ENCODE results near the gene STRAP.

Gene STRAP

GRCh38 chr12:15839041-15839440, 43.1 kb upstream of the STRAP start:
- no peaks in the 10 kb centered on the region for H3K79me2 ChIP-seq (ENCODE audit: insufficient read depth, low read length)
- no peaks in the 10 kb centered on the region for H3K36me3 ChIP-seq (ENCODE audit: insufficient read depth, low read length)
- TF ChIP-seq EZH2 (IDR thresholded peaks at IDR 0.05; ENCODE audit: borderline replicate concordance, low read depth, low read length, severe bottlenecking) = no peak
- TF ChIP-seq, protein P1, sequence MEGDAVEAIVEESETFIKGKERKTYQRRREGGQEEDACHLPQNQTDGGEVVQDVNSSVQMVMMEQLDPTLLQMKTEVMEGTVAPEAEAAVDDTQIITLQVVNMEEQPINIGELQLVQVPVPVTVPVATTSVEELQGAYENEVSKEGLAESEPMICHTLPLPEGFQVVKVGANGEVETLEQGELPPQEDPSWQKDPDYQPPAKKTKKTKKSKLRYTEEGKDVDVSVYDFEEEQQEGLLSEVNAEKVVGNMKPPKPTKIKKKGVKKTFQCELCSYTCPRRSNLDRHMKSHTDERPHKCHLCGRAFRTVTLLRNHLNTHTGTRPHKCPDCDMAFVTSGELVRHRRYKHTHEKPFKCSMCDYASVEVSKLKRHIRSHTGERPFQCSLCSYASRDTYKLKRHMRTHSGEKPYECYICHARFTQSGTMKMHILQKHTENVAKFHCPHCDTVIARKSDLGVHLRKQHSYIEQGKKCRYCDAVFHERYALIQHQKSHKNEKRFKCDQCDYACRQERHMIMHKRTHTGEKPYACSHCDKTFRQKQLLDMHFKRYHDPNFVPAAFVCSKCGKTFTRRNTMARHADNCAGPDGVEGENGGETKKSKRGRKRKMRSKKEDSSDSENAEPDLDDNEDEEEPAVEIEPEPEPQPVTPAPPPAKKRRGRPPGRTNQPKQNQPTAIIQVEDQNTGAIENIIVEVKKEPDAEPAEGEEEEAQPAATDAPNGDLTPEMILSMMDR (IDR thresholded peaks at IDR 0.05; ENCODE audit: borderline replicate concordance, extremely low read depth, low read length, poor library complexity, severe bottlenecking) = no peak
- no peaks in the 10 kb centered on the region for H4K20me1 ChIP-seq (ENCODE audit: insufficient read depth, low read length)
- H3K9me3 ChIP-seq (ENCODE audit: insufficient read depth, low read length, severe bottlenecking) = no peaks in the 10 kb centered on the region
- DNase-seq (no peak), ATAC-seq (ENCODE audit: insufficient read depth, low read depth) (no peak)
- H3K4me2 ChIP-seq (ENCODE audit: insufficient read depth, low read length) = no peak overlapping the region
- no peak overlapping the region for H2AFZ ChIP-seq (ENCODE audit: low read depth, low read length)
- no peak overlapping the region for H3K4me3 ChIP-seq (ENCODE audit: low read depth in 1 of 2, low read length in 2 of 2)
- H3K27ac ChIP-seq (ENCODE audit: low read length) = no peak overlapping the region
- H3K27me3 ChIP-seq (ENCODE audit: insufficient read depth, low read length, poor library complexity) = peaks cover 15% of the 10 kb centered on the region
- no peaks in the 10 kb centered on the region for H3K4me1 ChIP-seq (ENCODE audit: insufficient read depth, low read length)
- no peak overlapping the region for H3K9ac ChIP-seq (ENCODE audit: low read depth, low read length)

DNA sequence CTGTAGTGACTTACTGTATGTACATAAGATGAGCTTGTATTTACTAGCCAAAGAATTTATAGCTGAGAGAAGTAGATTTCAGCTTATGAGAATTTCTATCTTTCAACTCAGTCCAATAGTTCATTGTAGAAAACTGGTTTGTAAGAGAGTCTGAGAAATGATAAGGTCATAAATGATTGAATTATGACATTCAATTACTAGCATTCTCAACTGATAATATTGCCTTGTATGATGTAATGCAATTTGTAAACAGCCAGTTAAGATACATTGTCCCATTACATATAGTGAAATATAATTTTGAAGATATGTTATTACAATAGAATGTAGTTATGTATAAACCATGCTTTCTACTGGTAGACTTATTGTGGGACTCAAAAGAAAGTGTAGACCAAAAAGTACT, 42.5 kb upstream of the STRAP start:
- no peaks in the 10 kb centered on the region for H3K79me2 ChIP-seq (ENCODE audit: insufficient read depth, low read length)
- no peaks in the 10 kb centered on the region for H4K20me1 ChIP-seq (ENCODE audit: insufficient read depth, low read length)
- no peaks in the 10 kb centered on the region for H3K36me3 ChIP-seq (ENCODE audit: insufficient read depth, low read length)
- no peak overlapping the region for H3K27ac ChIP-seq (ENCODE audit: low read length)
- TF ChIP-seq, protein P1 (IDR thresholded peaks at IDR 0.05; ENCODE audit: borderline replicate concordance, extremely low read depth, low read length, poor library complexity, severe bottlenecking) = no peak
- no peak for TF ChIP-seq EZH2 (IDR thresholded peaks at IDR 0.05; ENCODE audit: borderline replicate concordance, low read depth, low read length, severe bottlenecking)
- ATAC-seq (ENCODE audit: insufficient read depth, low read depth) (no peak), DNase-seq (no peak)
- peaks cover 9% of the 10 kb centered on the region for H3K27me3 ChIP-seq (ENCODE audit: insufficient read depth, low read length, poor library complexity)
- H2AFZ ChIP-seq (ENCODE audit: low read depth, low read length) = no peak overlapping the region
- no peak overlapping the region for H3K4me3 ChIP-seq (ENCODE audit: low read depth in 1 of 2, low read length in 2 of 2)
- no peak overlapping the region for H3K9ac ChIP-seq (ENCODE audit: low read depth, low read length)
- no peaks in the 10 kb centered on the region for H3K9me3 ChIP-seq (ENCODE audit: insufficient read depth, low read length, severe bottlenecking)
- no peak overlapping the region for H3K4me2 ChIP-seq (ENCODE audit: insufficient read depth, low read length)
- H3K4me1 ChIP-seq (ENCODE audit: insufficient read depth, low read length) = no peaks in the 10 kb centered on the region

GRCh38 chr12:15842108-15842507, 40.1 kb upstream of the STRAP start:
- TF ChIP-seq, protein P1 (IDR thresholded peaks at IDR 0.05; ENCODE audit: borderline replicate concordance, extremely low read depth, low read length, poor library complexity, severe bottlenecking) = no peak
- TF ChIP-seq EZH2 (IDR thresholded peaks at IDR 0.05; ENCODE audit: borderline replicate concordance, low read depth, low read length, severe bottlenecking) = no peak
- Histone ChIP-seq H3K9ac (ENCODE audit: low read depth, low read length) (no peak overlapping the region), H3K27me3 (ENCODE audit: insufficient read depth, low read length, poor library complexity) (peaks cover 8% of the 10 kb centered on the region), H3K27ac (ENCODE audit: low read length) (no peak overlapping the region), H3K9me3 (ENCODE audit: insufficient read depth, low read length, severe bottlenecking) (no peaks in the 10 kb centered on the region), H3K4me3 (ENCODE audit: low read depth in 1 of 2, low read length in 2 of 2) (no peak overlapping the region), H3K79me2 (ENCODE audit: insufficient read depth, low read length) (no peaks in the 10 kb centered on the region), H4K20me1 (ENCODE audit: insufficient read depth, low read length) (no peaks in the 10 kb centered on the region), H3K4me2 (ENCODE audit: insufficient read depth, low read length) (no peak overlapping the region), H3K36me3 (ENCODE audit: insufficient read depth, low read length) (no peaks in the 10 kb centered on the region), H3K4me1 (ENCODE audit: insufficient read depth, low read length) (no peaks in the 10 kb centered on the region), H2AFZ (ENCODE audit: low read depth, low read length) (no peak overlapping the region)
- ATAC-seq (ENCODE audit: insufficient read depth, low read depth) = no peak
- DNase-seq = no peak

GRCh38 chr12:15846887-15847286, 35.3 kb upstream of the STRAP start:
- H3K9me3 ChIP-seq (ENCODE audit: insufficient read depth, low read length, severe bottlenecking) = no peaks in the 10 kb centered on the region
- no peaks in the 10 kb centered on the region for H4K20me1 ChIP-seq (ENCODE audit: insufficient read depth, low read length)
- no peak overlapping the region for H3K27ac ChIP-seq (ENCODE audit: low read length)
- ATAC-seq (ENCODE audit: insufficient read depth, low read depth) = no peak
- H3K9ac ChIP-seq (ENCODE audit: low read depth, low read length) = no peak overlapping the region
- H3K4me1 ChIP-seq (ENCODE audit: insufficient read depth, low read length) = no peaks in the 10 kb centered on the region
- no peaks in the 10 kb centered on the region for H3K36me3 ChIP-seq (ENCODE audit: insufficient read depth, low read length)
- no peaks in the 10 kb centered on the region for H3K79me2 ChIP-seq (ENCODE audit: insufficient read depth, low read length)
- H3K27me3 ChIP-seq (ENCODE audit: insufficient read depth, low read length, poor library complexity) = no peaks in the 10 kb centered on the region
- H3K4me2 ChIP-seq (ENCODE audit: insufficient read depth, low read length) = no peak overlapping the region
- no peak overlapping the region for H2AFZ ChIP-seq (ENCODE audit: low read depth, low read length)
- no peak overlapping the region for H3K4me3 ChIP-seq (ENCODE audit: low read depth in 1 of 2, low read length in 2 of 2)
- TF ChIP-seq, protein P1 (IDR thresholded peaks at IDR 0.05; ENCODE audit: borderline replicate concordance, extremely low read depth, low read length, poor library complexity, severe bottlenecking) = no peak
- no peak for TF ChIP-seq EZH2 (IDR thresholded peaks at IDR 0.05; ENCODE audit: borderline replicate concordance, low read depth, low read length, severe bottlenecking)
- DNase-seq = no peak
